Stimulated activated CD4-positive, alpha-beta T cell treated with anti-CD3 and anti-CD28 coated beads, Interleukin-1b, Interleukin-23, amount 100 ng/mL, for 1 hour (primary cell): ENCODE measurements around the gene ANO8.
"Not testable (repeated sequence)": the region's sequence is repeated elsewhere in the genome, so short reads cannot be mapped to it uniquely, and the experiment has no call there.

Source experiments
- DNase-seq, 2 donors: peaks; one replicate each; pipeline ENCODE4 v3.0.0-alpha.2; 2020; ENCODE audit warnings: low read depth in 2 of 2

ANO8 gene

GRCh38 chr19:17334414-17335409, at the start of gene ANO8:
TSS of gene ANO8 (minus strand) at chr19:17334855. CDS start at chr19:17334670, 185 bp downstream.
- DNase-seq, result peak; percentile 88 to 98

GRCh38 chr19:17380426-17381138, 45.9 kb upstream of the ANO8 start:
- no peak for DNase-seq

- DNase-seq, result no peak
Observed at GRCh38 chr19:17379221-17379631, 44.6 kb upstream of the ANO8 start.

DNA sequence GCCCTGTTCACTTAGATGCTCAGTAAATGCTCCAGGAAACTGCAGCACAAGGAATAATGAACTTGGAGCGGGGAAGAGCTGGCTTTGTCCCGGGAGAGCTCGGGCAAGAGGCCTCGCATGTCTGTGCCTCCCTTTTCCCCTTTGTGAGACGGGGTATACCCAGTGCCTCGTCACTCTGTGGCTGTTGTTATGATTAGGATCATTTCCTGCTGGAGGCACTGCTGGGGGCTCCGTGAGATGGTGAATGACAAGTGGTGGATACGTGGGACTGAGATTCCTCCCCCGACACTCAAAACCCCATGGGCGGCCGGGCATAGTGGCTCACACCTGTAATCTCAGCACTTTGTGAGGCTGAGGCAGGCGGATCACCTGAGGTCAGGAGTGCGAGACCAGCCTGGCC, 43.6 kb upstream of the ANO8 start:
- DNase-seq, result no peak

DNA sequence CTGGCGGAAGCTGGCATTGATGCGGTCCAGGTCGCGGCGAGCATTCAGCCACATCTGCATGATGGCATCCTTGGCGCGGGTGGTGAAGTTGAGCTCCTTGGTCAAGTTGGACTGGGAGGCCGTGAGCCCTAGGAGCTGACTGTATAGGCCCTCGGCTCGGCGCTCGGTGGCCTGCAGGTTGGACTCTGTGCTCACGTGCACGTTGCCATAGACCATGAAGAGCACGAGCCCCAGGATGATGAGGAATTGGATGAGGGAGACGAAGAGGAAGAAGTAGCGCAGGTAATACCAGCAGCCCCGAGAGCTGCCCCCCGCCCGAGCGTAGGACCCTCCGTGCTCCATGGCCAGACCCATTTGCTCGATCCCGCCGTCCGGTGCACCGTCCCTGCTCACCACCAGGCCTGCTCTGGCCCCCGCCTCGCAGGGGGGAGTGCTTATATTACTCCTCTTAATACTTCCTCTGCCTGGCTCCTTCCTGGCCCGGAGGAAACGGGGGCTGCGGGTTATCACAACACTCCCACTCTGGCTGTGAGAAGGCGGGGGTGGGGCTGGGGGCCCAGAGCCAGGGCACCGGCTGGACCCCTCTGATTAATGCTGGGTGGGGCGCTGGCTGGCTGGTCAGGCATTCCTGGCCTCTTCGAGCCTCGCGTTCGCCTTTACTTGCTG, 42.4 kb upstream of the ANO8 start, which contains the start of gene PLVAP:
Gene PLVAP, minus strand, starts transcription at position 408 of the 666 bp plus-strand sequence. Its CDS starts 54 bp downstream, at position 354.
- DNase-seq, result no peak

DNA sequence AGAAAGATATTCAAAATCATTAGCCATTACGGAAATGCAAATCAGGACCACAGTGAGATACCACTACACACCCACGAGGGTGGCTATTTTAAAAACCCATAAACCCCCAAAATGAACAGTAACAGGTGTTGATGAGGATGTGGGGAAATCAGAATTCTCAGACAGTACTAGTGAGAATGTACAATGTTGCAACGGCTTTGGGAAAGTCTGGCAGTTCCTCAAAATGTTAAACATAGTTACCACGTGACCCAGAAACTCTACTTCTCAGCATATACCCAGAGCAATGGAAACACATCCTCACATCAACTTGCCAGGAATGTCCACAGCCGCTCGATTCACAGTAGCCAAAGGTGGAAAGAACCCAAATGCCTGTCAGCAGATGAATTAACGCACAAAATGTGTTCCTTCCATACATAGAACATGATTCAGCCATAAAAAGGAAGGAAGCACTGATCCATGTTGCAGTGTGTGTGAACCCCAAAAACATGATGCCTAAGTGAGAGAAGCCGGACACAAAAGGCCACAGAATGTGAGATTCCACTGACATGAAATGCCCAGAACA, 35.5 kb upstream of the ANO8 start:
- no peak for DNase-seq

GRCh38 chr19:17365361-17365760, 30.7 kb upstream of the ANO8 start:
- no peak for DNase-seq

- DNase-seq, result not testable (repeated sequence)
Observed at GRCh38 chr19:17363852-17364605, 29.4 kb upstream of the ANO8 start.

DNA sequence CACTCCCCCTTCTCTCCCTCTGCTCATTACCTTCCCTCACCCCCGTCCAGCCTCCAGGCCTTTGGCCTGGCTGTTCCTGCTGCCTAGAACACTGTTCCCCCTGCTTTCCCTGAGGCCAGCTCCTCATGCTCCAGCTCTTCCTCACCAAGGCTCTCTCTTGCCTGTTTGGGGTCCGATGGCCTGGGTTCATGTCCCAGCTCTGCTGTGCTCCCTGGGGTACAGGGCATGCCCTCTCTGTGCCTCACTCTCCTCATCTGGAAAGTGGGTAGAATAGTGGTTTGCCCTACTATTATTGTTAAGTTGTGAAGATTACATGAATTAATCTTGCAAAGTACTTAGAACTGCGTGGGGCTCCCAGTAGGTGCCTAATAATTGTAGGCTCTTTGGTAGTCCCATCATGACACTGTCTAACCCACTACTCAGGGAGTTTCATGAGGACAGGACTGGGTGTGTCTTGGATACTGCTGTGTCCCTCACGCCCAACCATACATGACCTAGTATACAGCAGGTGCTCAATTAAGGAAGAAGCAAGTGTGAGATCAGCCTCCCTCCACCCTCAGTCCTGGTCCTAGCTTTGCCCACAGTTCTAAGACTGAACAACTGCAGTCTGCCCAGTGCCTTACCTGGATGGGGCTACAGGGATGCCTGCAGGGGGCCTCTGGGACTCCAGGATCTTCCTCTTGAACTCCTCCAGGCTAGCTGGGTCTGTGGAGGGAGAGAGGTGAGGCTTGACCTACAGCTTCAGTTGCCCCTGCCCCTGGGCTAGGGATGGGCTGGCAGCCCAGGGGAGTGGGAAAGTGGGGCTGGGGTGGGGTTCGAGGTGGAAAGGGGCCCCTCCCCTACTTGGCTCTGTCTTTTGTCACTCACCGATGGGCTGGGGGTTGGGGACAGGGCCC, 25.5 kb upstream of the ANO8 start:
- no peak for DNase-seq

DNA sequence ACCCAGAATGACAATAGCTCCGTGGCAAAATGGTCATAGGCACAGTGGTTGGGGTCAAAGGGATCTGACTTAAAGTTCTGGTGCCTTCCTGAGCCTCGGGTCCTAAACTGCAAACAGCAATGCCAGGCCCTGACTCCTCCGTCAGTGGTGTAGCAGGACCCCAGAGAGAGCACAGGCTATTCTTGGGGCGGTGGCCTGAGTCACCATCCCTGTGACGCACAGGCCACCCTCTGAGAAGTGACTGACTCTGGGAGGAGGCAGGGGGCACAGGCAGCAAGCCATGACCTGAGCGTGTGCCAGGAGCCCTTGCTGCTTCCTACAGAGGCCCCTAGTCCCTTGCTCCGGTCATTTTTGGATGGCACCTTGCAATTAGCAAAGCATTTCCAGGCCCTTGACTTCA, 23.7 kb upstream of the ANO8 start:
- DNase-seq, result no peak

GRCh38 chr19:17357724-17358123, 23.1 kb upstream of the ANO8 start:
- no peak for DNase-seq

DNA sequence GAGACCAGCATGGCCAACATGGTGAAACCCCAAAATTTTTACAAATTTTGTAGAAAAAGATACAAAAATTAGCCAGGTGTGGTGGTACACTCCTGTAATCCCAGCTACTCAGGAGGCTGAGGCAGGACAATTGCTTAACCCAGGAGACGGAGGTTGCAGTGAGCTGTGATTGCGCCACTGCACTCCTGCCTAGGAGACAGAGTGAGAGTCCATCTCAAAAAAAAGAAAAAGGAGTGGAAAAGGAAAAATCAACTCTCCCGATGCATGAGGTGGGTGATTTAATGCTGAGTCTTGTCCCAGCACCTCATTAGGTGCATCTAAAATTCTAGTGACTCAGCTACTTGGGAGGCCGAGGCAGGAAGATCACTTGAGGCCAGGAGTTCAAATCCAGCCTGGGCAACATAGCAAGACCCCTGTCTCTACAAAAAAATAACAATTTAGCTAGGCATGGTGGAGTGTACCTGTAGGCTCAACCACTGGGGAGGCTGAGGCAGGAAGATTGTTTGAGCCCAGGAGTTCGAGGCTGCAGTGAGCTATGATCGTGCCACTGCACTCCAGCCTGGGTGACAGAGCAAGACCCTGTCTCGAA, 22.5 kb upstream of the ANO8 start:
- DNase-seq, result no peak

DNA sequence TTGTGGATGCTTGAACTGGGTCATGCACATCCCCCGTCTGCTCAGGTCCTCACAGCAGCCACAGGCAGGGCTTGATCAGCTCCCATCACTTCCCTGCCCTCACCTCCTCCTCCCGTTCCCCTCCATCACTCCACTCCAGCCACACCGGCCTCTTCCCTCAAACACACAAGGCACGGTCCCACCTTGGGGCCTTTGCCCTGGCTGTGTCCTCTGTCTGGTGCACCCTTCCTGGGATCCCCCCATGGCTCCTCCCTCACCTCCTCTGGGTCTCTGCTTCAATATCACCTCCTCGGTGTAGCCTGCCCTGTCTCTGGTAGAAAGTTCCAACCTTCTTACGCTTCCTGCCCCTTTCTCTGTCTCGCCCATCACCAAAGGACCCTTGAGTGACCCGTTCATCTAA, 18.7 kb upstream of the ANO8 start:
- DNase-seq, result no peak

GRCh38 chr19:17352608-17353280, 18.1 kb upstream of the ANO8 start:
- no peak for DNase-seq

DNA sequence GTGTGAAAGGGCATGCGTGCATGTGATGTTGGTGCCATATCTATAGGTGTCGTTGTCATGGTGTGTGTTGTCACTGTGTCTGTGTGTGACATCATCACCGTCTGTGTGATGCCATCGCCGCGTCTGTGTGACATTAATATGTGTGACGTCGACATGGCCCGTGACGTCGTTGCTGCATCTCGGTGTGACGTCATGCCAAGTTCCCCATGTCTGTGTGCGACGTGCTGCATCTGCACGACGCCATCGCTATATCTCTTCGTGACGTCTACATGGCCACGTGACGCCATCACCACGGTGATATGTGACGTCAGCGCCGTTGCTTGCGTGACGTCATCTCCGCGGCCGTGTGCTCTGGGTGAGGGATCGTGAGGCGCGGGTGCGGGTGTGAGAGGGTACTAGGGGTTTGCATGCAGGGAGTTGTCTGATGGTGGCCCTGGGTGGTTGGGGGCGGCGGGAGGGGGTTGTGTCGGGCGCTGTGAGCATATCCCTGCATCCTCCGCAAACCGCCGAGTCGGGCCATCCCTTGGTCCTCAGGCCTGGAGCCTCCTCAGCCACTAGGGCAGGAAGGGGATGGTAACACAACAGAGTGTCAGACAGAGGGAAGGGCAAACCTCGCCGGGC, 17.3 kb upstream of the ANO8 start:
- DNase-seq, result no peak

GRCh38 chr19:17348700-17349099, 14.0 kb upstream of the ANO8 start:
- no peak for DNase-seq

- DNase-seq, result no peak
Observed at GRCh38 chr19:17347877-17348276, 13.2 kb upstream of the ANO8 start.

DNA sequence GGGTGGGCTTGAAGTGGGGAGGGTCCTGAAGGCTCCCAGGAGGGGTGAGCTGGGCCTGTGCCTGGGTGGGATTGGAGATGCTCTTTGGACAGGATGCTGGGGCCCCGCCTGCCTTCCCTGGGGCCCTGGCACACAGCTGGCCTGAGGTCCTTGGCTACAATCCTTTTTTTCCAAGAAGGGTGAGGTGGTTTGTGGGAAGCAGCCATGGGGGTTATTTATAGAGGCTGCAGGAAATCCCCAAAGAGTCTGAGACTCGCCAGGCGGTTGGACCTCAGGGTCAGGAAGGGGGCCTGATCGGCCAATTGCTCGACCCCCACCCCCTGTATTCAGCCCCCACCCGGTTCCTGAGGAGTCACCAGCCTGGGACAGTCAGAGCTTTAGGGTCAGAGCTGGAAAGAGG, 12.7 kb upstream of the ANO8 start:
- no peak for DNase-seq
